GM12873 (cell line): Measurements from ENCODE around the gene RBM3.

Experiments
- CTCF ChIP-seq: IDR thresholded peaks from 2 replicates; pipeline ENCODE4 v1.5.1; 2012; ENCODE audit warnings: low read depth, mild to moderate bottlenecking, moderate library complexity, low read length, control low read depth; ENCODE audit not compliant: insufficient read depth; ENCODE audit errors: missing control alignments

The RBM3 gene

GRCh38 chrX:48580662-48581061, 6.4 kb downstream of the RBM3 start:
- no peak for TF ChIP-seq CTCF

DNA sequence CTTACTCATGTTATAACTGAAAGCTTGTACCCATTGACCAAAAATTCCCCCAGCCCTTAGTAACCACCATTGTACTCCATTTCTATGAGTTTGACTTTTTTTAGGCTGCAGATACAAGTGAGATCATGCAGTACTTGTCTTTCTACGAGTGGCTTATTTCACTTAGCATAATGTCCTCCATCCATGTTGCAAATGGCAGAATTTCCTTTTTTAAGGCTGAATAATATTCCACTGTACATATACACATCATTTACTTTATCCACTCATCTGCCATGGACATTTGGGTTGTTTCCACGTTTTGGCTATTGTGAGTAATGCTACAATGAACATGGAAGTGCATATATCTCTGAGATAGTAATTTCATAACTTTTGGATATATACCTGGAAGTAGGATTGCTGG, 10.4 kb downstream of the RBM3 start:
- TF ChIP-seq CTCF = no peak

DNA sequence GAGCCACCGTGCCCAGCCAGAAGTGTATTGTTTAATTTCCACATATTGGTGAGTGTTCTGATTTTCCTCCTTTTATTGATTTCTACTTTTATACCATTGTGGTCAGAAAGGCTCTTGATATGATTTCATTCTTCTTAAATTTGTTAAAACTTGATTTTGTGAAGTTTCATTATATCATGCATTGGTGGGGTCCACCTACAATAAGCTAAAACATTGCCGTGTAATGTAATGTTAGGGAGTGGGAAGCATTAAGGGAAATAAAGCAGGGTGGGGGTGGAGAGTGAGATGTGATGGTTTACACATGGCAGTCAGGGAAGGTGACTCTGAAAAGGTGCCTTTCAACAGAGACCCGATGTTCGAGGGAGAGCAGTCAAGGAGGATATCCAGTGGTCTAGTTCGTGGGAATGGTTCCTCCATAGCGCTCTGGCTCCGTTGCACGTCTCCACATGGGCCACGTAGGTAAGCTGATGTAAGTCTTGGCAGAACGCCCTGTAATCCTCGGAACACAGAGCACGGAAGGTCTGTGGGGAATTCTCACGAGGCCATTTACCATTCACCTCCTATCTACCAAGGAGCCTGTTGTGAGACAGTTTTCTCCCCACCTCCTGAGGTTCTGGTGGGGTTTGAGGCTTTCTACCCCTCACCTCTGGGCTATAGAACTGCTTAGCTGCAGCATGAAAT, 15.3 kb downstream of the RBM3 start:
- TF ChIP-seq CTCF = no peak

GRCh38 chrX:48590203-48591103, 16.2 kb downstream of the RBM3 start:
- TF ChIP-seq CTCF = no peak

DNA sequence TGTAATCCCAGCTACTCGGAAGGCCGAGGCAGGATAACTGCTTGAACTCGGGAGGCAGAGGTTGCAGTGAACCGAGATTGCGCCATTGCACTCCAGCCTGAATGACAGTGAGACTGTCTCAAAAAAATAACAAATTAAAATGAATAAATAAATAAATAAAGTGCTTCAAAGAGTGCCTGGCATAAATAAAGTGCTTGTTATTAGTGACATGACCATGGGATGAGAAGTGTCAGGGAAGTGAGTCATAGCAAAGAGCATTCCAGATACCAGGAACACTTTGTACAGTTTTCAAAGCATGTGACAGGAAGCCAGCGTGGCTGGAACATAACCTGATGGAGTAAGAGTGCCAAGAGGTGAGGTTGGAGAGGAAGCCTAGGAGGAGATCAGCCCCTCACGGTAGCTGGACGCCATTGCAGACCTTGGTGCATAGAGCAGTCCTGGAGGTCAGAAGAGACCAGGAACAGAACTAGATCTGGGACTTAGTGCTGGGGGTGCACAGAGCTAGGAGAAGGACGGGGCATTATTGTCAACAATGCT, 17.0 kb downstream of the RBM3 start:
- TF ChIP-seq CTCF = no peak

- TF ChIP-seq CTCF = no peak
Observed at GRCh38 chrX:48592971-48593370, 18.7 kb downstream of the RBM3 start.

DNA sequence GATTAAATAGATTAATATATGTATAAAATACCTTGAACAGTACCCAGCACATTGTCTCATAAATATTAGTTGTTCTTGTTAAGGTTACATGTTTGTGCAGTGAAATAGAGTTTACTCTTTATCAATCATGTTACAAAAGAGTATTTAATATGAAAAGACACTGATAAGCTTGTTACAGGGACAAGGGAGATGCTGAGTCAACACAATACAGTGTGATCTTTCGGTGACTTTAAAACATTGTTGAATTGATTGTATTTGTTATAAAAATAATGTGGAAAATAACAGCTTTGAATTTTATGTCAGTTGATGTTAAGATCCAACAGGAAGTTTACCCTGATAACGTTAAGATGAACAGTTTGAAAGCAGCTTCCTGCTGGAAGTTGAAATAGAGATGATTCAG, 21.6 kb downstream of the RBM3 start:
- TF ChIP-seq CTCF = no peak
